CD8-positive, alpha-beta memory T cell (primary cell): ENCODE measurements around the gene RBM15B. TPM values are rescaled to one million over a fixed set of nuclear protein-coding genes. Genes with fewer than 3 reads are reported as not detected.

Source experiments
- CTCF ChIA-PET: fragments of 350-600 bp; sonication (Branson Sonifier 250); formaldehyde crosslinking; loops from one replicate; lab custom pipeline; 2021; ENCODE audit warnings: antibody characterized with exemption; lab: Charles Lee
- POLR2A ChIA-PET: fragments of 350-600 bp; sonication (Branson Sonifier 250); formaldehyde crosslinking; loops from one replicate; lab custom pipeline; 2021; ENCODE audit warnings: antibody characterized with exemption; lab: Charles Lee
- DNase-seq, 5 donors: peaks; one replicate each; pipeline versions ENCODE4 v3.0.0 to v3.0.0-alpha.2; 2020 to 2022; ENCODE audit warnings: mixed read lengths in 1 of 5
- H3K27ac ChIP-seq: one replicate; pipeline ENCODE4 v1.7.0; 2013; ENCODE audit warnings: low read depth, mild to moderate bottlenecking, low read length, moderate library complexity
- H3K27me3 ChIP-seq: 2 replicates; pipeline ENCODE4 v1.7.0; 2013; ENCODE audit warnings: low read length, mild to moderate bottlenecking; ENCODE audit not compliant: insufficient read depth, poor library complexity, severe bottlenecking
- H3K36me3 ChIP-seq: 2 replicates; pipeline ENCODE4 v1.7.0; 2013; ENCODE audit warnings: mild to moderate bottlenecking, low read length, moderate library complexity; ENCODE audit not compliant: insufficient read depth
- H3K4me1 ChIP-seq: 2 replicates; pipeline ENCODE4 v1.7.0; 2013; ENCODE audit warnings: mild to moderate bottlenecking, low read length, moderate library complexity; ENCODE audit not compliant: insufficient read depth
- H3K4me3 ChIP-seq: 2 replicates; pipeline ENCODE4 v1.7.0; 2013; ENCODE audit warnings: mild to moderate bottlenecking, low read length
- H3K9me3 ChIP-seq: 2 replicates; pipeline ENCODE4 v1.7.0; 2013; ENCODE audit warnings: mild to moderate bottlenecking, low read length
- H3K27ac Mint-ChIP-seq, 8 donors: one replicate each; pipeline ENCODE4 v1.8.0; 2020 to 2021; ENCODE audit warnings: mixed read lengths in 8 of 8, mild to moderate bottlenecking in 6 of 8, inconsistent platforms in 3 of 8, moderate library complexity in 3 of 8
- H3K27me3 Mint-ChIP-seq, 2 donors: one replicate each; pipeline ENCODE4 v1.8.0; 2020 to 2021; ENCODE audit warnings: mixed read lengths in 2 of 2, mild to moderate bottlenecking in 1 of 2, moderate library complexity in 1 of 2
- H3K36me3 Mint-ChIP-seq, 3 donors: one replicate each; pipeline ENCODE4 v1.8.0; 2020 to 2021; ENCODE audit warnings: mixed read lengths in 3 of 3, inconsistent platforms in 1 of 3, mild to moderate bottlenecking in 1 of 3
- H3K4me1 Mint-ChIP-seq, 3 donors: one replicate each; pipeline ENCODE4 v1.8.0; 2020 to 2021; ENCODE audit warnings: mixed read lengths in 3 of 3, inconsistent platforms in 1 of 3, mild to moderate bottlenecking in 1 of 3
- H3K4me3 Mint-ChIP-seq, 7 donors: one replicate each; pipeline ENCODE4 v1.8.0; 2020 to 2021; ENCODE audit warnings: mixed read lengths in 7 of 7, mild to moderate bottlenecking in 6 of 7, moderate library complexity in 4 of 7, inconsistent platforms in 2 of 7
- H3K9me3 Mint-ChIP-seq, 5 donors: one replicate each; pipeline ENCODE4 v1.8.0; 2020 to 2022; ENCODE audit warnings: mixed read lengths in 5 of 5, mild to moderate bottlenecking in 3 of 5, moderate library complexity in 2 of 5, inconsistent platforms in 1 of 5
- polyA plus RNA-seq: library from polyadenylated mRNA; unstranded; fragments of 300-500 nt; fragmentation: Illumina TruSeq; gene quantifications from one replicate; pipeline ENCODE4 v1.2.3, GENCODE V29; 2021
- total RNA-seq, 2 experiments: library from RNA; stranded (reverse); gene quantifications; one replicate each; pipeline ENCODE4 v1.2.3, GENCODE V29; 2021

Gene RBM15B, protein sequence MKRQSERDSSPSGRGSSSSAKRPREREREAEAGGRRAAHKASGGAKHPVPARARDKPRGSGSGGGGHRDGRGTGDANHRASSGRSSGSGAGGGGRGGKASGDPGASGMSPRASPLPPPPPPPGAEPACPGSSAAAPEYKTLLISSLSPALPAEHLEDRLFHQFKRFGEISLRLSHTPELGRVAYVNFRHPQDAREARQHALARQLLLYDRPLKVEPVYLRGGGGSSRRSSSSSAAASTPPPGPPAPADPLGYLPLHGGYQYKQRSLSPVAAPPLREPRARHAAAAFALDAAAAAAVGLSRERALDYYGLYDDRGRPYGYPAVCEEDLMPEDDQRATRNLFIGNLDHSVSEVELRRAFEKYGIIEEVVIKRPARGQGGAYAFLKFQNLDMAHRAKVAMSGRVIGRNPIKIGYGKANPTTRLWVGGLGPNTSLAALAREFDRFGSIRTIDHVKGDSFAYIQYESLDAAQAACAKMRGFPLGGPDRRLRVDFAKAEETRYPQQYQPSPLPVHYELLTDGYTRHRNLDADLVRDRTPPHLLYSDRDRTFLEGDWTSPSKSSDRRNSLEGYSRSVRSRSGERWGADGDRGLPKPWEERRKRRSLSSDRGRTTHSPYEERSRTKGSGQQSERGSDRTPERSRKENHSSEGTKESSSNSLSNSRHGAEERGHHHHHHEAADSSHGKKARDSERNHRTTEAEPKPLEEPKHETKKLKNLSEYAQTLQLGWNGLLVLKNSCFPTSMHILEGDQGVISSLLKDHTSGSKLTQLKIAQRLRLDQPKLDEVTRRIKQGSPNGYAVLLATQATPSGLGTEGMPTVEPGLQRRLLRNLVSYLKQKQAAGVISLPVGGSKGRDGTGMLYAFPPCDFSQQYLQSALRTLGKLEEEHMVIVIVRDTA
- total RNA-seq = 10 to 100 TPM; 47.4 to 47.8 TPM
- 26.7 TPM for polyA plus RNA-seq

DNA sequence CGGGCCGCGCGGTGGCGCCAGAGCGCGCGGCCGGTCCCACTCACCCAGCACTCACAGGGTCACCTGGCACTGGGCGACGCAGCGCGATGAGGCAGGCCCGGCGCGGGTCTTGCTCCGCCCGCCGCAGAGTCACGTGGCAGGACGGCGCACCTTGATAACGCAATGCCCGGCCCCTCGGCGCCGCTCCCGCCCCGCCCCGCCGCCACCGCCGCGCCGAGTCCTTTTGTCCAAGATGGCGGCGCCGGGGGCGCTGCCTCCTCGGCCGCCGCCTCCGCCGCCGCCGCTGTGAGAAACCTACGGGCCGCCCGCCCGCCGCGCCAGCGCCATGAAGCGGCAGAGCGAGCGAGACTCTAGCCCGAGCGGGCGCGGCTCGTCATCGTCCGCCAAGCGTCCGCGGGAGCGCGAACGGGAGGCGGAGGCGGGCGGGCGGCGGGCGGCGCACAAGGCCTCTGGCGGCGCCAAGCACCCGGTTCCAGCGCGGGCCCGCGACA lies at the start of gene RBM15B:
Gene RBM15B (plus strand): TSS at position 211 of the 491 bp plus-strand sequence. CDS start 115 bp downstream, at position 326.
- Mint-ChIP-seq H3K4me3 (peak within 1 kb of the TSS; percentile 79 to 93 (median 83)), H3K4me1 (peaks cover 54 to 81% (median 66%) of the 10 kb centered on the region in 3 donors), H3K36me3 (peaks cover 14 to 71% (median 18%) of the 10 kb centered on the region in 3 donors), H3K27me3 (no peaks in the 10 kb centered on the region), H3K9me3 (no peaks in the 10 kb centered on the region), H3K27ac (peak within 1 kb of the TSS; percentile 88 to 96 (median 92))
- H3K27ac ChIP-seq = peak within 1 kb of the TSS; percentile 61
- POLR2A ChIA-PET = interaction anchor here (1.1 to 4.0 kb wide), 2 partner anchors 26 to 108 kb away, joined by 3 to 40 read pairs; partner anchors contain the start of gene DCAF1
- peaks cover 50% of the 10 kb centered on the region for H3K36me3 ChIP-seq
- no peaks in the 10 kb centered on the region for H3K27me3 ChIP-seq
- peak within 1 kb of the TSS; percentile 56 for H3K4me3 ChIP-seq
- H3K9me3 ChIP-seq = no peaks in the 10 kb centered on the region
- DNase-seq = peak; percentile 96 to 98 (median 97)
- CTCF ChIA-PET = interaction anchor here (2.3 to 3.6 kb wide), 4 partner anchors 13 to 365 kb away, joined by 6 to 23 read pairs (median 15); no protein-coding TSS in a partner anchor
- H3K4me1 ChIP-seq = peaks cover 71% of the 10 kb centered on the region

DNA sequence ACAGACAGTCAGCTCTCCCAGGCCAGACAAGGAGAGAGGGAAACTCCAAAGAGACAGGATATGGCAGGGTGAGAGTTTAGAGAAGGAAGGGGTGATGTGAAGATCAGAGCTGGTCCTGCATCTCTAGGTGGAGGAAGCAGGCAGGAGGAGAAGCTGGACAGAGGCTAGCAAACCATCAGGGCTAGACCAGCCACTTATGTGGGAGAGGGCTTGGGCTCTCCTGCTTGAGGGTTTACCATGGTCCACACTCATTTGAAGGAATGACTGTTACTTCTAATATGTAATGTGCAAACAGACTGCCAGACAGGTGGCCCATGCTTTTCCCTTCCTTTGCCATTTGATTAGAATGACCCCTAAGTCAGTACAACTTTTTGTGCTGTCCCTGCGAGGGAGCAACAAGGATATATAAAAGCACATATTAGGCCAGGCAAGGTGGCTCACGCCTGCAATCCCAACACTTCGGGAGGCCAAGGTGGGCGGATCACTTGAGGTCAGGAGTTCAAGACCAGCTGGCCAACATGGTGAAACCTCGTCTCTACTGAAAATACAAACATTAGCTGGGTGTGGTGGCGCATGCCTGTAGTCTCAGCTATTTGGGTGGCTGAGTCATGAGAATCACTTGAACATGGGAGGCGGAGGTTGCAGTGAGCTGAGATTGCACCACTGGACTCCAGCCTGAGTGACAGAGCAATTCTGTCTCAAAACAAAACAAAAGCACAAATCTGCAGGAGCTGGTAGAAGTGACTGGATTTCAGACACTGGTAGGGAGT lies 47.0 kb upstream of the RBM15B start:
- no peaks in the 10 kb centered on the region for H3K4me1 Mint-ChIP-seq
- no peak overlapping the region for H3K4me3 Mint-ChIP-seq
- no peak overlapping the region for H3K4me3 ChIP-seq
- POLR2A ChIA-PET = no interaction called here
- H3K27me3 Mint-ChIP-seq = peaks cover 1 to 4% of the 10 kb centered on the region in 2 donors
- CTCF ChIA-PET = interaction anchor here (1.5 kb wide), 1 partner anchor 9 kb away, joined by 3 read pairs; no protein-coding TSS in a partner anchor
- H3K27ac Mint-ChIP-seq = peak overlapping the region in 2 of 8 donors; percentile 38 to 74
- H3K36me3 Mint-ChIP-seq = peaks cover 0 to under 1% (median 0%) of the 10 kb centered on the region in 3 donors
- H3K9me3 Mint-ChIP-seq = no peaks in the 10 kb centered on the region
- no peaks in the 10 kb centered on the region for H3K27me3 ChIP-seq
- no peaks in the 10 kb centered on the region for H3K4me1 ChIP-seq
- H3K27ac ChIP-seq = no peak overlapping the region
- DNase-seq = no peak
- no peaks in the 10 kb centered on the region for H3K36me3 ChIP-seq
- H3K9me3 ChIP-seq = no peaks in the 10 kb centered on the region

DNA sequence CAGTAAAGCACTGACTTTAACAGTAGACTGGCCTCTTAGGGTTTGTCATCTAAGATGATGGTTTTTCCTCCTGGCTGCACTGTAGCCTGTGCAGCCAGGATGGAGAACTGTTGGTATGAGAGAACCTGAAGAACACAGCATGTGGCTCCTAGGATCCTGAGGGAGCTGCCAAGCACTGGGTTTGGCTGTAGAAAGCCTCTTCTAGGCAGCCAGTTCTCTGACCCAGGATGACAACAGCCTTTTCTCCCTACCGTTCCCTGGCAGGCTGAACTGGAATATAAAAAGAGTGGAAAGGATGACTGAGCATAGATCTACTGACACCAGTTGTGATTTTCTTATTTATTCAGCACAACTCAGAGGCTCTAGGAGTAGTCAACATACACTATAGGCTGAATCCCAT lies 40.3 kb upstream of the RBM15B start:
- no peaks in the 10 kb centered on the region for H3K9me3 ChIP-seq
- no peak overlapping the region for H3K27ac ChIP-seq
- ChIA-PET POLR2A (no interaction called here), CTCF (no interaction called here)
- no peaks in the 10 kb centered on the region for H3K9me3 Mint-ChIP-seq
- H3K4me3 ChIP-seq = no peak overlapping the region
- H3K27ac Mint-ChIP-seq = no peak overlapping the region
- no peaks in the 10 kb centered on the region for H3K36me3 ChIP-seq
- peaks cover 0 to 12% (median 5%) of the 10 kb centered on the region in 3 donors for H3K36me3 Mint-ChIP-seq
- H3K4me1 ChIP-seq = no peaks in the 10 kb centered on the region
- H3K27me3 Mint-ChIP-seq = peaks cover 13 to 14% of the 10 kb centered on the region in 2 donors
- no peaks in the 10 kb centered on the region for H3K27me3 ChIP-seq
- no peak overlapping the region for H3K4me3 Mint-ChIP-seq
- H3K4me1 Mint-ChIP-seq = no peaks in the 10 kb centered on the region
- no peak for DNase-seq

DNA sequence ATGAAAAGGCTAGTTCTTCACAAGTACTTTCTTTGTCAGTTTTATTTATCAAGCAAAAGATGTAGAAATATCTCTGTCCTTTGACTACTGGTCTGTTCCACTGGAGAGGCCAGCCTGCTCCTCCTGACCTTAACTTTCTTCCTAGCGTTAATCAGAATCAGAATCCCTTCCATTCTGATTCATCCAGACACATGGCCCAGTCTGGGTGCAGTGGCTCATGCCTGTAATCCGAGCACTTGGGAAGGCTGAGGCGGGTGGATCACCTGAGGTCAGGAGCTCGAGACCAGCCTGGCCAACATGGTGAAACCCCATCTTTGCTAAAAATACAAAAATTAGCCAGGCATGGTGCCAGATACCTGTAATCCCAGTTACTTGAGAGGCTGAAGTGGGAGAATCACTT lies 38.0 kb upstream of the RBM15B start:
- DNase-seq = no peak
- Mint-ChIP-seq H3K27ac (no peak overlapping the region), H3K4me3 (no peak overlapping the region), H3K9me3 (no peaks in the 10 kb centered on the region), H3K36me3 (peaks cover 0 to 12% (median 5%) of the 10 kb centered on the region in 3 donors), H3K27me3 (peaks cover 11 to 14% of the 10 kb centered on the region in 2 donors), H3K4me1 (no peaks in the 10 kb centered on the region)
- Histone ChIP-seq H3K27ac (no peak overlapping the region), H3K36me3 (no peaks in the 10 kb centered on the region), H3K9me3 (no peaks in the 10 kb centered on the region), H3K27me3 (no peaks in the 10 kb centered on the region), H3K4me3 (no peak overlapping the region), H3K4me1 (no peaks in the 10 kb centered on the region)
- POLR2A ChIA-PET = no interaction called here
- CTCF ChIA-PET = no interaction called here

DNA sequence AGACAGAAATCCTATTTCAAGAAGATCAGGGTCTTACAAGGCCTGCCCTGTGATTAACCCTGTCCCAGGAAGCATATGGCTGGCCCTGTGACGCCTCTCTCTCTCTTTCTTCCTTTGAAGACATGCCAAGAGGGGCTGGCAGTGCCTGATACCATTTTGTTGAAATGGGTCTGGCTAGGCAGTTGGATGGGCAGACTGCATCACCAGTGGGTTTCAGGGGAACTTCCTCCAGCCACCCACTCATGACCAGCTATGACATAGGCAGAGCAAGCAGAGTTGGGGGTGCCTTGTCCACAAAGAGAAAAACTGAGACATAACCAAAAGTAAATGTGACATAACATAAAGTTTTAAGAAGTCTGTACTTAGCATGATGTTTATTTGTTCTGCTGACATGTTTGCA lies 37.4 kb upstream of the RBM15B start:
- no peaks in the 10 kb centered on the region for H3K27me3 ChIP-seq
- Mint-ChIP-seq H3K4me1 (no peaks in the 10 kb centered on the region), H3K4me3 (no peak overlapping the region), H3K36me3 (peaks cover 0 to 12% (median 5%) of the 10 kb centered on the region in 3 donors), H3K27me3 (peaks cover 12 to 14% of the 10 kb centered on the region in 2 donors), H3K27ac (no peak overlapping the region), H3K9me3 (no peaks in the 10 kb centered on the region)
- no peak overlapping the region for H3K27ac ChIP-seq
- no peak overlapping the region for H3K4me3 ChIP-seq
- ChIA-PET POLR2A (no interaction called here), CTCF (no interaction called here)
- H3K9me3 ChIP-seq = no peaks in the 10 kb centered on the region
- no peak for DNase-seq
- no peaks in the 10 kb centered on the region for H3K4me1 ChIP-seq
- no peaks in the 10 kb centered on the region for H3K36me3 ChIP-seq

- no peak overlapping the region for H3K27ac ChIP-seq
- peak overlapping the region in 2 of 8 donors; percentile 6 to 48 for H3K27ac Mint-ChIP-seq
- peaks cover 0 to 11% (median 5%) of the 10 kb centered on the region in 3 donors for H3K36me3 Mint-ChIP-seq
- H3K27me3 ChIP-seq = no peaks in the 10 kb centered on the region
- H3K4me3 Mint-ChIP-seq = no peak overlapping the region
- H3K4me3 ChIP-seq = no peak overlapping the region
- H3K9me3 Mint-ChIP-seq = no peaks in the 10 kb centered on the region
- H3K36me3 ChIP-seq = no peaks in the 10 kb centered on the region
- no peaks in the 10 kb centered on the region for H3K4me1 Mint-ChIP-seq
- POLR2A ChIA-PET = no interaction called here
- no peaks in the 10 kb centered on the region for H3K4me1 ChIP-seq
- peaks cover 13 to 14% of the 10 kb centered on the region in 2 donors for H3K27me3 Mint-ChIP-seq
- CTCF ChIA-PET = no interaction called here
- no peak for DNase-seq
- H3K9me3 ChIP-seq = no peaks in the 10 kb centered on the region
Observed at GRCh38 chr3:51354172-51354571, 36.9 kb upstream of the RBM15B start.
